ENCODE data around the gene MDM2.
"Not testable (repeated sequence)": the region's sequence is repeated elsewhere in the genome, so short reads cannot be mapped to it uniquely, and the experiment has no call there.

MDM2 gene

GRCh38 chr12:68853396-68854077, 45.6 kb downstream of the MDM2 start:
- Mint-ChIP-seq H3K27ac (no peak overlapping the region), H3K4me1 (no peaks in the 10 kb centered on the region), H3K4me3 (no peak overlapping the region), H3K9me3 (no peaks in the 10 kb centered on the region), H3K36me3 (no peaks in the 10 kb centered on the region), H3K27me3 (peaks cover 5% of the 10 kb centered on the region)
- ATAC-seq (ENCODE audit: low read depth) (no peak), DNase-seq (ENCODE audit: low spot score in 2 of 2) (no peak)

GRCh38 chr12:68854078-68854468, 46.1 kb downstream of the MDM2 start:
- no peak for ATAC-seq (ENCODE audit: low read depth)

GRCh38 chr12:68854554-68854953, 46.6 kb downstream of the MDM2 start:
- H3K27ac Mint-ChIP-seq = no peak overlapping the region
- no peak for ATAC-seq (ENCODE audit: low read depth)
- DNase-seq (ENCODE audit: low spot score in 2 of 2) = no peak
- no peaks in the 10 kb centered on the region for H3K36me3 Mint-ChIP-seq
- H3K4me1 Mint-ChIP-seq = no peaks in the 10 kb centered on the region
- no peaks in the 10 kb centered on the region for H3K9me3 Mint-ChIP-seq
- peaks cover 5% of the 10 kb centered on the region for H3K27me3 Mint-ChIP-seq
- no peak overlapping the region for H3K4me3 Mint-ChIP-seq

More at GRCh38 chr12:68854078-68854468, 46.1 kb downstream of the MDM2 start:
- no peak overlapping the region for H3K4me3 Mint-ChIP-seq
- no peak overlapping the region for H3K27ac Mint-ChIP-seq
- DNase-seq (ENCODE audit: low spot score in 2 of 2) = no peak
- H3K4me1 Mint-ChIP-seq = no peaks in the 10 kb centered on the region
- no peaks in the 10 kb centered on the region for H3K36me3 Mint-ChIP-seq
- H3K27me3 Mint-ChIP-seq = peaks cover 5% of the 10 kb centered on the region
- no peaks in the 10 kb centered on the region for H3K9me3 Mint-ChIP-seq

DNA sequence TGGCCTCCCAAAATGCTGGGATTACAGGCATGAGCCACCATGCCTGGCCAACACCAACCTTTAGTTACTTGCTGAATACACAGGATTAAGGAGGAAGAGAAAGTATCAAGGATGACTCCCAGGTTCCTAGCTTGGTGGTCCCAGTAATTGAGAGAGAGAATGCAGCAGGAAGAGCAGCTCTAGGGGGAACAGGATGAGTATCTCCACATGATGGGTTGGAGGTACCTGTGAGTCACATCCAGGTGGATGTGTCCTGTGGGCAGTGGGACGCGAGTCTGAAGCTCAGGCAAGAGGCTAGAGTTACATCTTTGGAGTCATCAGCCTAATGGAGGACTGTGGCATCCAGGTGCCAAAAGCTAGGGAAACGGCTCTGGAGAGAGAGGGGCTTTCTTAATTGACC, 47.1 kb downstream of the MDM2 start:
- no peaks in the 10 kb centered on the region for H3K36me3 Mint-ChIP-seq

DNA sequence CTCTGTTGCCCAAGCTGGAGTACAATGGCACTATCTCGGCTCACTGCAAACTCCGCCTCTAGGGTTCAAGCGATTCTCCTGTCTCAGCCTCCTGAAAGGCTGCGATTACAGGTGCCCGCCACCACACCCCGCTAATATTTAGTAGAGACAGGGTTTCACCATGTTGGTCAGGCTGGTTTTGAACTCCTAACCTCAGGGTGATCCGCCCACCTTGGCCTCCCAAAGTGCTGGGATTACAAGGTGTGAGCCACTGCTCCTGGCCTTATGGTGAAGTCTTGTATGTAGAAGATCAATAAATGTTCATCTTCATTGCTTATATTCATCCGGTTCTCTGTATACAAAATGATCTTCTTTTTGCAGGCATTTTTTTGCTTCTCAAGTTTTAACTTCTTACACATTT, 47.8 kb downstream of the MDM2 start:
- Mint-ChIP-seq H3K4me1 (no peaks in the 10 kb centered on the region), H3K36me3 (no peaks in the 10 kb centered on the region), H3K9me3 (no peaks in the 10 kb centered on the region), H3K27ac (no peak overlapping the region), H3K4me3 (no peak overlapping the region), H3K27me3 (peaks cover 7% of the 10 kb centered on the region)
- no peak for DNase-seq (ENCODE audit: low spot score in 2 of 2)
- no peak for ATAC-seq (ENCODE audit: low read depth)

More for the DNA sequence above, 47.1 kb downstream of the MDM2 start:
- no peak for DNase-seq (ENCODE audit: low spot score in 2 of 2)
- Mint-ChIP-seq H3K9me3 (no peaks in the 10 kb centered on the region), H3K4me1 (no peaks in the 10 kb centered on the region), H3K27me3 (peaks cover 7% of the 10 kb centered on the region), H3K4me3 (no peak overlapping the region), H3K27ac (no peak overlapping the region)
- ATAC-seq (ENCODE audit: low read depth) = no peak

DNA sequence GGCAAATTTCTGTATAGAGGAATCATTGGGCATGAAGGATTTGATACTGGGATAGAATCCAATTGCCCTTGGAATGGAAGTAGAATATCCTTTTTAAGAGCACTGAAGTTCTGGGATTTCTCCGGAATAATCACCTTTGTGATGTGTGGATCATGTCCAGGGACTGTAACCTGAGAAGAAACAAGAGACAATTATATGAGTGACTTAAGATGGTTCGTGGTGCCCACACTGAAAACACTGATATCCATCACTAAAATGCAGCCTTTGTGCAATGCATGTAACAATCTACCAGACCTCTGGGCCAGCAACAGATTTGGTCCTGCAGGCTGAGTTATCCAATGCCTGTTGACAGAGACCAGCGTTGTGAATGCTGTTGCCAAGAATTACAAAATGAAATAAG, 48.5 kb downstream of the MDM2 start:
- Mint-ChIP-seq H3K9me3 (no peaks in the 10 kb centered on the region), H3K4me1 (no peaks in the 10 kb centered on the region), H3K4me3 (no peak overlapping the region), H3K27me3 (peaks cover 7% of the 10 kb centered on the region), H3K27ac (no peak overlapping the region), H3K36me3 (no peaks in the 10 kb centered on the region)
- DNase-seq (ENCODE audit: low spot score in 2 of 2) (no peak), ATAC-seq (ENCODE audit: low read depth) (no peak)

DNA sequence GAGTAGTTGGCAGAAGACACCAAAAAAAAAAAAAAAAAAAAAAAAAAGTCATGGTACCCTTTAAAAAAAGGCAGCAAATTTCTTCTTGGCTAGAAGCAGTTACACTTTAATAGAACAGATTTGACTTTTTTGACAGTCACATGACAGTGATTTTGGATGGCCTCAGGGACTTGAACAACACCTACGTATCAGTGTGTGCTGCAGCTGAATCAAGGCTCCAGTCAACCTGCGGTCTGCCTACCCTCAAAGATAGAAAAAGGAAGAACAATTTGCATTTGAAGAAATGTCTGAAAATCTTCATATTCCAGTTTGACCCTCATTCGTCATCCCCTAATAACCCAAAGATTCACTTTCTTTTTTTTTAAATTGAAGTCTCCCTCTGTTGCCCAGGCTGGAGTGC, 53.9 kb downstream of the MDM2 start:
- Mint-ChIP-seq H3K27me3 (peaks cover 2% of the 10 kb centered on the region), H3K4me1 (peaks cover 5% of the 10 kb centered on the region), H3K9me3 (no peaks in the 10 kb centered on the region), H3K4me3 (no peak overlapping the region), H3K27ac (peak overlapping the region; percentile 28), H3K36me3 (no peaks in the 10 kb centered on the region)
- DNase-seq (ENCODE audit: low spot score in 2 of 2) (peak in 1 of 2 donors; percentile 18), ATAC-seq (ENCODE audit: low read depth) (peak; percentile 95)

- Mint-ChIP-seq H3K27me3 (peaks cover 2% of the 10 kb centered on the region), H3K36me3 (no peaks in the 10 kb centered on the region), H3K9me3 (no peaks in the 10 kb centered on the region), H3K27ac (no peak overlapping the region), H3K4me1 (peaks cover 5% of the 10 kb centered on the region), H3K4me3 (no peak overlapping the region)
- DNase-seq (ENCODE audit: low spot score in 2 of 2) (no peak), ATAC-seq (ENCODE audit: low read depth) (no peak)
Measured at GRCh38 chr12:68863109-68863770, 55.3 kb downstream of the MDM2 start.

- ATAC-seq (ENCODE audit: low read depth) (peak; percentile 44), DNase-seq (ENCODE audit: low spot score in 2 of 2) (peak in 1 of 2 donors; percentile 36)
- H3K27ac Mint-ChIP-seq, H3K36me3 Mint-ChIP-seq, H3K27me3 Mint-ChIP-seq, H3K4me3 Mint-ChIP-seq, H3K4me1 Mint-ChIP-seq, H3K9me3 Mint-ChIP-seq: not testable (repeated sequence)
Measured at GRCh38 chr12:68863886-68864454, 56.0 kb downstream of the MDM2 start.

- no peak for DNase-seq (ENCODE audit: low spot score in 2 of 2)
- peaks cover 2% of the 10 kb centered on the region for H3K27me3 Mint-ChIP-seq
- peaks cover 5% of the 10 kb centered on the region for H3K4me1 Mint-ChIP-seq
- no peak overlapping the region for H3K4me3 Mint-ChIP-seq
- ATAC-seq (ENCODE audit: low read depth) = no peak
- H3K27ac Mint-ChIP-seq = no peak overlapping the region
- no peaks in the 10 kb centered on the region for H3K9me3 Mint-ChIP-seq
- H3K36me3 Mint-ChIP-seq = no peaks in the 10 kb centered on the region
Measured at GRCh38 chr12:68864604-68865003, 56.6 kb downstream of the MDM2 start.

GRCh38 chr12:68865399-68866164, 57.6 kb downstream of the MDM2 start:
- H3K27ac Mint-ChIP-seq = no peak overlapping the region
- H3K27me3 Mint-ChIP-seq = no peaks in the 10 kb centered on the region
- no peak overlapping the region for H3K4me3 Mint-ChIP-seq
- DNase-seq (ENCODE audit: low spot score in 2 of 2) = no peak
- no peaks in the 10 kb centered on the region for H3K36me3 Mint-ChIP-seq
- H3K9me3 Mint-ChIP-seq = no peaks in the 10 kb centered on the region
- ATAC-seq (ENCODE audit: low read depth) = no peak
- H3K4me1 Mint-ChIP-seq = peaks cover 5% of the 10 kb centered on the region

DNA sequence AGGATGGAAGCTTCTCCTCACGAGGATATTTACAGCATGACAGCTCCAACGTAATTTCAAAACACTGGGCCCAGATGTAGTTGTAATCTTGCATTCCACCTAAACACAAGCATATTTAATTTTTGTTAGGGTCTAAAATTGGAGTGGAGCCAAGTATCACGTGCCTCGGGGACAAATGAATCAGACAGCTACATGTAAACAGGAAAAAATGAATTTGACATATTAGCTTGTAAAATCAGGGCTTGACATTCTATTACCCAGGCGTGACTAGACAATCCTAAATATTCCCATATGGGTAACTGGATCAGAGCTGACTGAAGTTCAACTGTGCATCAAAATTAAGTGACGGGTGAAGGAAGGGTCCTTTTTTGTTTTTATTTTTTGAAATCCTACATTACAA, 59.0 kb downstream of the MDM2 start:
- H3K27ac Mint-ChIP-seq = no peak overlapping the region

DNA sequence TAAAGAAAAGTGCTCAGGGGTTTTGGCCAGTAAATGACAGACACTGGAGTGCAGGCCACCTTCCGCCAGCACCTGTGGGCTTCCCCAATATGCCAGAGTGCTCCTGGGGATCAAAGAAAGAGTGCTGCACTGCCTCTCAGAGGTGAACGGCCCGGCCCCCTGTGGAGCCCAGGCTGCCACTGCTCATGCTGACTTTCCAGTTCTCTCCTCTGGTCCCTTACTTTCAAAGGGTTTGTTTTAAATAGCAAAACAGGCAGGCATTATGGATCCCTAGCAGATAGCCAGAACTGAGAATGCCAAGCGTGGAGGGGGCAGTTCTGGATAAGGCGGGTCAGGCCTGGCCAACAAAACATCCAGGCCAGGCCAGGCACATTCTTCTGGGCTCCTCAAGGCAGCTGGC, 59.6 kb downstream of the MDM2 start:
- Mint-ChIP-seq H3K4me3 (no peak overlapping the region), H3K27ac (no peak overlapping the region), H3K27me3 (peaks cover 2% of the 10 kb centered on the region), H3K36me3 (no peaks in the 10 kb centered on the region), H3K4me1 (peaks cover 7% of the 10 kb centered on the region), H3K9me3 (no peaks in the 10 kb centered on the region)
- ATAC-seq (ENCODE audit: low read depth) = no peak
- DNase-seq (ENCODE audit: low spot score in 2 of 2) = no peak

More for the DNA sequence above, 59.0 kb downstream of the MDM2 start:
- peaks cover 11% of the 10 kb centered on the region for H3K4me1 Mint-ChIP-seq
- ATAC-seq (ENCODE audit: low read depth) = no peak
- no peaks in the 10 kb centered on the region for H3K9me3 Mint-ChIP-seq
- no peaks in the 10 kb centered on the region for H3K27me3 Mint-ChIP-seq
- no peaks in the 10 kb centered on the region for H3K36me3 Mint-ChIP-seq
- H3K4me3 Mint-ChIP-seq = no peak overlapping the region
- DNase-seq (ENCODE audit: low spot score in 2 of 2) = no peak
